Testis (tissue), 2 donors: ENCODE measurements around the gene TAMALIN.

Source experiments
- CTCF ChIP-seq, 3 experiments: fragments of 450-650 bp in 2 of 3; fragments of 200-600 bp in 1 of 3; sonication (generic) in 1 of 3; IDR thresholded peaks; one replicate each; pipeline ENCODE4 v1.5.1; 2016 to 2019; ENCODE audit warnings: antibody characterized with exemption in 3 of 3, mild to moderate bottlenecking in 2 of 3, moderate library complexity in 1 of 3
- POLR2A ChIP-seq: fragments of 450-650 bp; IDR thresholded peaks from one replicate; pipeline ENCODE4 v1.6.1; 2017; ENCODE audit warnings: antibody characterized with exemption, mild to moderate bottlenecking, moderate library complexity

- TF ChIP-seq CTCF (IDR thresholded peaks at IDR 0.05): no peak
- TF ChIP-seq POLR2A: no peak
These were observed 42.9 kb downstream of the TAMALIN start for GRCh38 chr12:52049688-52050087.
